Embryonic facial prominence (tissue), 1 donor: ENCODE data around the gene FNTB.
"Not testable (repeated sequence)": the region's sequence is repeated elsewhere in the genome, so short reads cannot be mapped to it uniquely, and the experiment has no call there.

Experiments
- DNase-seq: peaks from one replicate; pipeline ENCODE4 v3.0.0-alpha.2; 2016; ENCODE audit errors: extremely low spot score

The FNTB gene

GRCh38 chr14:65084554-65085505 is 98.1 kb downstream of the FNTB start:
- DNase-seq = no peak

- not testable (repeated sequence) for DNase-seq
Observed at GRCh38 chr14:65086686-65087085, 100.0 kb downstream of the FNTB start.

GRCh38 chr14:65087835-65088234 is 101.1 kb downstream of the FNTB start:
- DNase-seq = not testable (repeated sequence)

- DNase-seq = no peak
Observed at GRCh38 chr14:65092349-65092748, 105.7 kb downstream of the FNTB start.

- DNase-seq = no peak
Observed at GRCh38 chr14:65095633-65096205, 109.0 kb downstream of the FNTB start.

- peak; percentile 14 for DNase-seq
Observed at GRCh38 chr14:65096323-65097089, 109.8 kb downstream of the FNTB start.

GRCh38 chr14:65098586-65098985 is 111.9 kb downstream of the FNTB start:
- no peak for DNase-seq

GRCh38 chr14:65100922-65101541 is 114.3 kb downstream of the FNTB start:
- DNase-seq = no peak

GRCh38 chr14:65101631-65102440 is 115.1 kb downstream of the FNTB start:
- no peak for DNase-seq

- peak; percentile 97 for DNase-seq
Observed at GRCh38 chr14:65102441-65103149, 115.9 kb downstream of the FNTB start, which contains the start of gene MAX. TSS of gene MAX (minus strand) at chr14:65102517. CDS start at chr14:65102339, 178 bp downstream.

GRCh38 chr14:65103150-65103760 is 116.6 kb downstream of the FNTB start:
- DNase-seq = no peak

GRCh38 chr14:65104791-65105190 is 118.1 kb downstream of the FNTB start:
- no peak for DNase-seq

GRCh38 chr14:65106316-65106715 is 119.6 kb downstream of the FNTB start:
- no peak for DNase-seq

- no peak for DNase-seq
Observed at GRCh38 chr14:65106736-65107135, 120.0 kb downstream of the FNTB start.

- DNase-seq = no peak
Observed at GRCh38 chr14:65107200-65107599, 120.5 kb downstream of the FNTB start.

- no peak for DNase-seq
Observed at GRCh38 chr14:65109357-65109756, 122.7 kb downstream of the FNTB start.

GRCh38 chr14:65110525-65110924 is 123.8 kb downstream of the FNTB start:
- no peak for DNase-seq
